GM19023 (cell line): Measurements from ENCODE around the gene MYLK4.

ENCODE experiments used
- ATAC-seq: cut with Tn5 transposase; IDR thresholded peaks from one replicate; pipeline ENCODE4 v1.9.1; 2021; ENCODE audit warnings: mild to moderate bottlenecking, moderate library complexity; ENCODE audit not compliant: unreplicated experiment

Gene MYLK4

GRCh38 chr6:2665146-2666070 lies 85.3 kb downstream of the MYLK4 start:
- no peak for ATAC-seq

DNA sequence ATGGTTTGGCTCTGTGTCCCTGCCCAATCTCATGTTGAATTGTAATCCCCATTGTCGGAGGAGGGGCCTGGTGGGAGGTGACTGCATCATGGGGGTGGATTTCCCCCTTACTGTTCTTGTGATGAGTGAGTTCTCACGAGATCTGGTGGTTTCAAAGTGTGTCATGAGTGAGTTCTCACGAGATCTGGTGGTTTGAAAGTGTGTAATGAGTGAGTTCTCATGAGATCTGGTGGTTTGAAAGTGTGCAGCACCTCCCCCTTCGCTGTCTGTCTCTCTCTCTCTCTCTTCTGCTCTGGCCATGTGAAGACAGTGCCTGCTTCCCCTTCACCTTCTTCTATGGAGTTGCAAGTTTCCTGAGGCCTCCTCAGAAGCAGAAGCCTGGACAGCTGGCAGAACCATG lies 87.6 kb downstream of the MYLK4 start:
- ATAC-seq: no peak

DNA sequence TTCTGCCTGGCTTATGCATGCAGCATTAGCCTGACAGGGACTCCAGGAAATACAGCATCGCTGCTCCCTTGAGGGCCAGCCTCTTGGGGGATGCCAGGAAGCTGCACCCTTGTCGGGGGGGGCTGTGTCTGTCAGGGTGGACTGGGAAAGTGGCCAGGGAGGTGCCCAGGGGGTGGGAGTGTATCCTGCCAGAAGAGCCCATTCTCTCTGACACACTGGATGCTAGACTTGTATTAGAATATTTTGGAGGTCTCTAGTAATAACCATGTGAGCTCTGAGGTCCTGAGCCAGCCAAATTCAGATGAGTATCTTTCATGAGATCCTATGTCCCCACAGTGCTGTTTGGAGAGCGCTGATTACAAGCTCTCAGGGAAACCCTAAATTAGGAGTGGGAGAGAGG lies 89.1 kb downstream of the MYLK4 start:
- ATAC-seq: no peak

- ATAC-seq: no peak
Measured at GRCh38 chr6:2659882-2660281, 90.8 kb downstream of the MYLK4 start.

- ATAC-seq: no peak
Measured at GRCh38 chr6:2659381-2659780, 91.3 kb downstream of the MYLK4 start.

GRCh38 chr6:2658788-2659187 lies 91.9 kb downstream of the MYLK4 start:
- ATAC-seq: no peak

GRCh38 chr6:2656460-2657079 lies 94.2 kb downstream of the MYLK4 start:
- ATAC-seq: no peak

- no peak for ATAC-seq
Measured at GRCh38 chr6:2655844-2656433, 94.8 kb downstream of the MYLK4 start.

DNA sequence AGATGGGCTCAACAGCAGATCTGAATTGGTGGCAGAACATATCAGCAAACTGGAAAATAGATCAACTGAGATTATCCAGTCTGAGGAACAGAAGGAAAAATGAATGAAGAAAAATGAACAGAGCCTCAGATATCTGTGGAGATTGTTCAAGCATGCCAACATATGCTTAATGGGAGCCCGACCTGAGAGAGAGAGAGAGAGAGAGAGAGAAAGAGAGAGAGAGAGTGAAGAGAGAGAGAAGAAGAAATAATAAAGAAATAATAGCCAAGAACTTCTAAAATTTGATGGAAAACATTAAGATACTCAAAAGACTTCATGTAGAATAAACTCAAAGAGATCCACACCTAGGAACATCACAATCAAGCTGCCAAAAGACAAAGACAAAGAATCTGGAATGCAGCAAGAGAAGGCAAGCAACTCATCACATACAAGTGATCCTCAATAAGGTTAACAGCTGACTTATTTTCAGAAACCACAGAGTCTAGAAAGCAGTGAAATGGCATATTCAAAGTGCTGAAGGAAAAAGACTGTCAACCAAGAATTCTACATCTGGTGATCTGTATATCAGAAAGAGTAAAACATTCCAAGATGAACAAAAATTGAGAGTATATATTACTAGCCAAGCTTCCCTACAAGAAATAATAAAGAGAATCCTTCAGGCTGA lies 97.2 kb downstream of the MYLK4 start:
- no peak for ATAC-seq

GRCh38 chr6:2652611-2653010 lies 98.1 kb downstream of the MYLK4 start:
- no peak for ATAC-seq

DNA sequence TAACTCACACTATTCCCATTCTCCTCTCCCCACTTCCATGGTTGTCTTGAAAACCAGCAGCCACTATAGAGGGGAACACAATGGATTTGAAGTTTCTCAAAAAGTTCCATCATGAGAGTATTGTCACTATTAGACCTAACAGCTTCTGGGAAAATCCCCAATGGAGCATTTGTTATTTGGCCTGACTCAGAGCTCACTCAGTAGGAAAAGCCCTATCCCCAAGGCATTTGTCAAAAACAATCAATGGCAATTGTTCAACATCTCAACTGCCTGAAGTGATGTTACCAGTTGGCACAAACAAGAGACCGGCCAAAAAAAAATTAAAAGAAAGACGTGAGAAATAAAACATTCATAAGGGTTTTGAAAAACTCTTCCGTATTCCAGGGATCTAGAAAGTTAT lies 98.8 kb downstream of the MYLK4 start:
- ATAC-seq: no peak

DNA sequence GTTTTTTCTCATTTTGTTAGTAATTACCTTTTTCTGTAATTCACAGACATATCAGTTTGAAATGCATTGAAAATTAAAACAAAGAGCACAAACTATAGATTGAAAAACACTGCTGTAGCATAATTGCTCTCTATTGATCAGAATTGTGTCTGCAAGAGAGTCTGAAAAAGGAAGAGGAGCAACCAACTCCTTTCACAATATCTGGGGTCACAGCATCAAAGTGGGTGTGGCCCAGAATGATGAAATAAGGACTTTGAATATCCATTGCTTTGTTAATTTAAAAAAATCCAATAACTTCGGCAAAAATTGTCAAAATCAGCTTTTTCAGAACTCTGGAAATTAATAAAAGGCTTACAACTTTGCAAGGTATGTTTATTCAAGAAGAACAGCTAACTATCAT lies 99.2 kb downstream of the MYLK4 start:
- ATAC-seq: no peak

DNA sequence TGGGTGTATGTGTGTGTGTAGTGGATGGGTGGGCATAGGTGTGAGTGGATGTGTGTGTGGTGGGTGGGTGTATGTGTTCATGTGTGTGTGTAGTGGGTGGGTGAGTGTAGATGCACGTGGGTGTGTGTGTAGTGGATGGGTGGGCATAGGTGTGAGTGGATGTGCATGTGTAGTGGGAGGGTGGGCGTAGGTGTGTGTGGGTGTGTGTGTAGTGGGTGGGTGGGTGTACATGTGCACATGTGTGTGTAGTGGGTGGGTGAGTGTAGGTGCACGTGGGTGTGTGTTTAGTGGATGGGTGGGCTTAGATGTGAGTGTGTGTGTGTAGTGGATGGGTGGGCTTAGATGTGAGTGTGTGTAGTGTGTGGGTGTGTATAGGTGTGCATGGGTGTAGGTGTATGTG lies 104.4 kb downstream of the MYLK4 start:
- ATAC-seq: no peak

DNA sequence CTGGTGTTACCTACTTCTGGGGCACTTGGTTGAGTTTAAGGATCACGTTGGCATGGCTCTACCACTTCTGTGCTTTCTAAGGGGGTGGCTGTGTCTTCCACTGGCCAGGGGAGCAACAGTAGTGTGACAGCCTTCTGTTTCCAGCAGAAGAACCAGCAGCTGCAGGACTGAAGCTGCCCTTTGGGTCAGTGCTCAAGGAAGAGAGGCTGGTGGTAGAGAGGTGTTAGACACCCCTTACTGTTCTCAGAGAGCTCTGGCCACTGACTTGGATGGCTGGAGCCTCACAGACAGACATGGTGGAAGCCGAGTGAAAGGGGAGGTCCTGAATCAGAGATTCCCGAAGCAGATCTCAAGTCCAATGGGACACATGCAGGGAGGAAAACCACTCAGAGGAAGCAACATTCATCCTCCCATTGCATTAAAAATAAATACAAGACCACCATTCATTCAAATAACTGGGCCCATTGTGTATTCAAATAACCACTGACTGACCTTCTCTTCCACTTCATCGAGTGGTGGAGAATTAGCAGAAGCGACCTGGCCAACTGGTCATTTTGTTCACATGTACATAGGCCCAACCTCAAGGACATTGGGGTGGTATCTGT lies 106.7 kb downstream of the MYLK4 start:
- ATAC-seq: no peak

DNA sequence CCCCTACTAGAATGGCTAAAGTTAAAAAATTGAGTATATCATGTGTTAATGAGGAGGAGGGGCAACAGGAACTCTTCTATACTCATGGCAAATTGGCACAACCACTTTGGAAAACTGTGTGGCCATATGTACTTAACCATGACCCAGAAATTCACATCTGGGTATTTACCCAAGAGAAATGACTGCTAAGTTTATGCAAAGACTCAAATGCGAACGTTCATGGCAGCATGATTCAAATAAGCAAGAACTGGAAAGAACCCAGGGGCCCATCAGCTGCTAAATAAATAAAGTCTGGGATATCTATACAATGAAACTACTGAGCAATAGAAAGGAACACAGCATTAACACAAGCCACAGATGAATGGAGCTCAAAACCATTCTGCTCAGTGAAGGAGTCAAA lies 107.6 kb downstream of the MYLK4 start:
- no peak for ATAC-seq

DNA sequence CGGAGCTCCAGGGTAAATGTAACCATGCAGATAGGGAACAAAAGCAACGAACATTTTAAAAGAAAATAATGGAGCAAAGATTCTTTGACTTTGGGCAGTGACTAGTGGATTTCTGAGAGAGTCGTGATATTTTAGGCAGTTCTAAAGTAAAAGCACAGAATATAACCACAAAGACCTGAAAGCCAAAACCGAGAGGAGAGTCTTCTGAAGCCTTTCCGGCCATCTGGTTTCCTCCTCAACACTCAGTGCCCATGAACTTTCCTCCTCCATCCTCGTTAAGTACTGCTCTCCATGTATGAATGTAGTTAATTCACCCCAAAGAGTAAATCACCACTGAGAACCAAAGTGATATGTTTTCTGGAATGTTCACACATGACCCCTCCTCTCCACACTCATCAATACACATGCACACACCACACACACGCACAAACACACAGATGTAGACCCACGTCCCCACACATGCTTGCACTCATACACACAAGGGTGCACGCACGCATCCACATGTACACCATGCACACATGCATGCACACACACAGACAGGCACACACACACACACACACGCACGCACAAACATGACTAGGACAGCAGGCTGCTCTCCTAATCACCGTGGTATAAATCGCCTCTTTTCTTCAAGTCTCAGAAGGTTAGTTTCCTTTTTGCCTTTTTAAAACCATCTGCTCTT lies 109.5 kb downstream of the MYLK4 start:
- ATAC-seq: no peak

DNA sequence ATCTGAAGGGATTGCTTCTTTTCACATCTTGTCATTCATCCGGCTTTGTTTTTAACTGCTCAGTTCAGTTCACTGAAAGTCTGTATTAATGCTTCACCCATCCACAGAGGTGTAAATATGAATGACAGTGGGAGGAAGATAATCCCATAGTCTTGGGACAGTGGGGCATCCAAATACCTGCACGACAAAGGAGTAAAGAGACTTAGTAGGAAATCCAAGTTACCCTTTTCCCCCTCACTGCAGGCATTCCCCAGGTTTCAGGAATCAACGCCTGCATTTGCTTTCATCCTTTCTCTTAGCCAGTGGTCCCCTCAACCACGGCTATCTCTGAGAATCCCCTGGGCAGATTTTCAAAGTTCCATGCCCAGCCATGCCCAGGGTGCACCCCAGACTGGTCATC lies 110.2 kb downstream of the MYLK4 start:
- ATAC-seq: no peak

DNA sequence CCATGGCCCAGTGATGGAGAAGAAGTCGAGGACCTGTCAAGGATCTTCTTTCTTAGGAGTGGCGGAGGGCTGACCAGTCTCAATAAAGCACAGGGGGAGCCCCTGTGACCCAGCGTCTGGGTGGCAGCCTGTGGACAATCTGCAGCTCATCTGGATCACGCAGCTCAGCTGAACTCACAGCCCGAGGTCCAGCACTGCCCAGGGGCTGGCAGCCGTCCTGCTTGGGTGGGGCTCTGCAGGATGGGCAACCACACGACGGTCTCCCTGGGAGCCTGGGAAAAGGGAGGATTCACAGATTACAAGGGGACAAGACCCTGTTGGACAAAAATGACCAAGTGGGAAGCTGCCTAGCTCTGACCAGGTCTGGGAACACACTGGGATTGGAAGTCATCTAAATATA lies 110.8 kb downstream of the MYLK4 start:
- ATAC-seq: no peak

DNA sequence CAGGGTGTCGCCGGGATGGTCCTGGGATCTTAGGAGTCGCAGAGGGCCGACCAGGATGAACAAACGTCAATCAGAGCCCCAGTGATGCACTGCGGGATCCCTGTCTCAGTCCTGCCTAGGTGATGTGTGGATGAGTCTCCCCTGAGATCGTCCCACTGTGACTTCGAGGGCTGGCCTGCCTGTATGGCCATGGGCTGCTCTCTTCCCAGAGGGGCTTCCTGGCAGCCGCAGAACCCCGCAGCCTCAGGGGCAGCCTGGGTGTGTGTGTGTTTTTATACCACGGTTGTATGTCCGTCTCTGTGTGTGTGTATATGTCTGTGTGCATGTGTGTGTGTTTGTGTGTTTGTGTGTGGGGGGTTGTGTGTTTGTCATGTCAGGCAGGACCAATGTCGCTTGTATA lies 111.6 kb downstream of the MYLK4 start:
- ATAC-seq: no peak

- ATAC-seq: no peak
Measured at GRCh38 chr6:2636672-2637071, 114.0 kb downstream of the MYLK4 start.

DNA sequence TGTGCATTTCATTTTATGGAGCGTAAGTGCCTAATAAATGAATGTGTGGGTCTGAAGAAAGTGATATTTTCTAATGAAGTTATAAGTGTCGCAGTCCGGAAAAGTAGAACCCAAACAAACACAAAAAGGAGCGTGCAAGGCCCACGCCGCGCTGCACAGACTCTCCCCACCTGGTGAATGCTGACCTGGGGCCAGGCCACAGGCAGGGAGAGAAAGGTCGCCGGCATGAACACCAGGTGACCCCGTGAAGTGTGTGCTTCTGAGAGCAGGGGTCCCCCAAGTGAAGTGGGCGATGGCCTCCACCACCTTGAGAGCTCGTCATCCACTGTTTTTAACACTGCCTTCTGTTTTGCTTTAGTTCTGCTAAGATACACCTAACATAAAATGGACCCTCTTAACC lies 114.8 kb downstream of the MYLK4 start:
- ATAC-seq: no peak
